Liver (tissue), 3 donors: ENCODE data around the gene BCL2L13.

Experiments used
- TF ChIP-seq, protein P1 (sequence below): fragments of 150-350 bp; IDR thresholded peaks from 2 replicates; pipeline ENCODE4 v1.5.1; 2017; ENCODE audit warnings: improper control_type of control experiment, low read depth, low read length; ENCODE audit not compliant: missing input control
- TF ChIP-seq, protein P2 (sequence below): IDR thresholded peaks from 2 replicates; pipeline ENCODE4 v1.6.1; 2016; ENCODE audit warnings: antibody characterized with exemption, mild to moderate bottlenecking
- TF ChIP-seq, protein P3 (sequence below): IDR thresholded peaks from 2 replicates; pipeline ENCODE4 v1.6.1; 2016; ENCODE audit warnings: antibody characterized with exemption
- donor health status: healthy.
- donor health status: healthy.

GRCh38 chr22:17664414-17665055, 26.0 kb downstream of the BCL2L13 start:
- TF ChIP-seq, protein P1, sequence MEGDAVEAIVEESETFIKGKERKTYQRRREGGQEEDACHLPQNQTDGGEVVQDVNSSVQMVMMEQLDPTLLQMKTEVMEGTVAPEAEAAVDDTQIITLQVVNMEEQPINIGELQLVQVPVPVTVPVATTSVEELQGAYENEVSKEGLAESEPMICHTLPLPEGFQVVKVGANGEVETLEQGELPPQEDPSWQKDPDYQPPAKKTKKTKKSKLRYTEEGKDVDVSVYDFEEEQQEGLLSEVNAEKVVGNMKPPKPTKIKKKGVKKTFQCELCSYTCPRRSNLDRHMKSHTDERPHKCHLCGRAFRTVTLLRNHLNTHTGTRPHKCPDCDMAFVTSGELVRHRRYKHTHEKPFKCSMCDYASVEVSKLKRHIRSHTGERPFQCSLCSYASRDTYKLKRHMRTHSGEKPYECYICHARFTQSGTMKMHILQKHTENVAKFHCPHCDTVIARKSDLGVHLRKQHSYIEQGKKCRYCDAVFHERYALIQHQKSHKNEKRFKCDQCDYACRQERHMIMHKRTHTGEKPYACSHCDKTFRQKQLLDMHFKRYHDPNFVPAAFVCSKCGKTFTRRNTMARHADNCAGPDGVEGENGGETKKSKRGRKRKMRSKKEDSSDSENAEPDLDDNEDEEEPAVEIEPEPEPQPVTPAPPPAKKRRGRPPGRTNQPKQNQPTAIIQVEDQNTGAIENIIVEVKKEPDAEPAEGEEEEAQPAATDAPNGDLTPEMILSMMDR, result no peak
- TF ChIP-seq, protein P2, sequence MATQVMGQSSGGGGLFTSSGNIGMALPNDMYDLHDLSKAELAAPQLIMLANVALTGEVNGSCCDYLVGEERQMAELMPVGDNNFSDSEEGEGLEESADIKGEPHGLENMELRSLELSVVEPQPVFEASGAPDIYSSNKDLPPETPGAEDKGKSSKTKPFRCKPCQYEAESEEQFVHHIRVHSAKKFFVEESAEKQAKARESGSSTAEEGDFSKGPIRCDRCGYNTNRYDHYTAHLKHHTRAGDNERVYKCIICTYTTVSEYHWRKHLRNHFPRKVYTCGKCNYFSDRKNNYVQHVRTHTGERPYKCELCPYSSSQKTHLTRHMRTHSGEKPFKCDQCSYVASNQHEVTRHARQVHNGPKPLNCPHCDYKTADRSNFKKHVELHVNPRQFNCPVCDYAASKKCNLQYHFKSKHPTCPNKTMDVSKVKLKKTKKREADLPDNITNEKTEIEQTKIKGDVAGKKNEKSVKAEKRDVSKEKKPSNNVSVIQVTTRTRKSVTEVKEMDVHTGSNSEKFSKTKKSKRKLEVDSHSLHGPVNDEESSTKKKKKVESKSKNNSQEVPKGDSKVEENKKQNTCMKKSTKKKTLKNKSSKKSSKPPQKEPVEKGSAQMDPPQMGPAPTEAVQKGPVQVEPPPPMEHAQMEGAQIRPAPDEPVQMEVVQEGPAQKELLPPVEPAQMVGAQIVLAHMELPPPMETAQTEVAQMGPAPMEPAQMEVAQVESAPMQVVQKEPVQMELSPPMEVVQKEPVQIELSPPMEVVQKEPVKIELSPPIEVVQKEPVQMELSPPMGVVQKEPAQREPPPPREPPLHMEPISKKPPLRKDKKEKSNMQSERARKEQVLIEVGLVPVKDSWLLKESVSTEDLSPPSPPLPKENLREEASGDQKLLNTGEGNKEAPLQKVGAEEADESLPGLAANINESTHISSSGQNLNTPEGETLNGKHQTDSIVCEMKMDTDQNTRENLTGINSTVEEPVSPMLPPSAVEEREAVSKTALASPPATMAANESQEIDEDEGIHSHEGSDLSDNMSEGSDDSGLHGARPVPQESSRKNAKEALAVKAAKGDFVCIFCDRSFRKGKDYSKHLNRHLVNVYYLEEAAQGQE, result no peak
- TF ChIP-seq, protein P3, sequence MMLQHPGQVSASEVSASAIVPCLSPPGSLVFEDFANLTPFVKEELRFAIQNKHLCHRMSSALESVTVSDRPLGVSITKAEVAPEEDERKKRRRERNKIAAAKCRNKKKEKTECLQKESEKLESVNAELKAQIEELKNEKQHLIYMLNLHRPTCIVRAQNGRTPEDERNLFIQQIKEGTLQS, result no peak
